HepG2 (cell line): Measurements from ENCODE around the gene GNAI2. TPM values are rescaled to one million over a fixed set of nuclear protein-coding genes. Genes with fewer than 3 reads are reported as not detected.

ENCODE experiments used
- ETV5 ChIP-seq: IDR thresholded peaks from 2 replicates; pipeline ENCODE4 v1.6.1; 2018; ENCODE audit warnings: missing biosample characterization, missing genetic modification reagents, inconsistent platforms, borderline replicate concordance
- FIP1L1 ChIP-seq: fragments of 200-400 bp; formaldehyde crosslinking; IDR thresholded peaks from 2 replicates; pipeline ENCODE4 v1.6.1; 2018; ENCODE audit warnings: low read depth, mild to moderate bottlenecking, low read length, moderate library complexity, borderline replicate concordance; ENCODE audit not compliant: insufficient read depth
- NCOA5 ChIP-seq: sonication (generic); formaldehyde crosslinking; IDR thresholded peaks from 2 replicates; pipeline ENCODE4 v1.4.0; 2020; ENCODE audit warnings: missing genetic modification reagents
- PRPF4 ChIP-seq: fragments of 200-400 bp; formaldehyde crosslinking; IDR thresholded peaks from 2 replicates; pipeline ENCODE4 v1.6.1; 2016; ENCODE audit warnings: low read length, low read depth; ENCODE audit not compliant: poor library complexity, severe bottlenecking
- SAP130 ChIP-seq: IDR thresholded peaks from 2 replicates; pipeline ENCODE4 v1.6.1; 2016; ENCODE audit warnings: low read depth
- SNAPC2 ChIP-seq: sonication (generic); formaldehyde crosslinking; IDR thresholded peaks from 2 replicates; pipeline ENCODE4 v1.8.1; 2022; ENCODE audit warnings: mild to moderate bottlenecking, missing genetic modification reagents
- STAT5B ChIP-seq: sonication (generic); formaldehyde crosslinking; IDR thresholded peaks from 2 replicates; pipeline ENCODE4 v1.4.0; 2020; ENCODE audit warnings: missing genetic modification reagents
- YY1 ChIP-seq: IDR thresholded peaks from 2 replicates; pipeline ENCODE4 v1.6.1; 2011; ENCODE audit warnings: low read length, low read depth, moderate library complexity, mild to moderate bottlenecking; ENCODE audit not compliant: insufficient read depth, insufficient replicate concordance
- ZFP36L1 ChIP-seq: sonication (generic); formaldehyde crosslinking; IDR thresholded peaks from 2 replicates; pipeline ENCODE4 v1.8.0; 2022; ENCODE audit warnings: mild to moderate bottlenecking, missing genetic modification reagents, moderate library complexity
- ZFP37 ChIP-seq: sonication (generic); formaldehyde crosslinking; IDR thresholded peaks from 2 replicates; pipeline ENCODE4 v1.4.0; 2020; ENCODE audit warnings: missing genetic modification reagents, borderline replicate concordance
- ZHX1 ChIP-seq: sonication (generic); formaldehyde crosslinking; IDR thresholded peaks from 2 replicates; pipeline ENCODE4 v1.8.1; 2022; ENCODE audit warnings: low read depth, mild to moderate bottlenecking, missing genetic modification reagents
- ZNF280B ChIP-seq: sonication (generic); formaldehyde crosslinking; IDR thresholded peaks from 2 replicates; pipeline ENCODE4 v1.5.0; 2020; ENCODE audit warnings: missing genetic modification reagents, mild to moderate bottlenecking, borderline replicate concordance
- ZNF512B ChIP-seq: sonication (generic); formaldehyde crosslinking; IDR thresholded peaks from 2 replicates; pipeline ENCODE4 v1.5.1; 2020; ENCODE audit warnings: missing genetic modification reagents, mild to moderate bottlenecking, borderline replicate concordance
- ZNF678 ChIP-seq: sonication (generic); formaldehyde crosslinking; IDR thresholded peaks from 2 replicates; pipeline ENCODE4 v1.4.0; 2020; ENCODE audit warnings: mild to moderate bottlenecking, missing genetic modification reagents
- ZZZ3 ChIP-seq: sonication (generic); formaldehyde crosslinking; IDR thresholded peaks from 2 replicates; pipeline ENCODE4 v1.4.0; 2020; ENCODE audit warnings: missing genetic modification reagents, mild to moderate bottlenecking, borderline replicate concordance
- polyA plus RNA-seq, 8 experiments: library from polyadenylated mRNA; depleted of rRNA in 3 of 8; stranded (reverse) in 7 of 8; unstranded in 1 of 8; fragments of >200 nt; fragmentation: Illumina TruSeq in 4 of 8; extraction: Trizol in 4 of 8; gene quantifications; 2 replicates each; pipeline versions ENCODE4 v1.2.1 to v1.2.3, GENCODE V29; 2011 to 2016; ENCODE audit warnings: low read depth in 4 of 8, missing spikeins in 1 of 8, mixed read lengths in 1 of 8; ENCODE audit not compliant: insufficient read depth in 1 of 8
- total RNA-seq, 5 experiments: library from RNA; depleted of rRNA; stranded (reverse); fragments of >200 nt; fragmentation: Illumina TruSeq; extraction: Trizol; gene quantifications; 2 replicates each; pipeline ENCODE4 v1.2.3, GENCODE V29; 2016; ENCODE audit warnings: low read depth in 1 of 5
- TF ChIP-seq, protein P1 (sequence below): sonication (generic); formaldehyde crosslinking; IDR thresholded peaks from 2 replicates; pipeline ENCODE4 v1.8.1; 2022; ENCODE audit warnings: mild to moderate bottlenecking, missing genetic modification reagents
- TF ChIP-seq, protein P2 (sequence below): sonication (generic); formaldehyde crosslinking; IDR thresholded peaks from 2 replicates; pipeline ENCODE4 v1.9.0; 2022; ENCODE audit warnings: missing genetic modification reagents, mild to moderate bottlenecking, borderline replicate concordance

GNAI2 gene
- total and polyA plus RNA-seq, 2 of the 13 experiments (the other 11 are each of a cell fraction or from before 2014, with no cell fraction given): 51.1 to 66.2 TPM

DNA sequence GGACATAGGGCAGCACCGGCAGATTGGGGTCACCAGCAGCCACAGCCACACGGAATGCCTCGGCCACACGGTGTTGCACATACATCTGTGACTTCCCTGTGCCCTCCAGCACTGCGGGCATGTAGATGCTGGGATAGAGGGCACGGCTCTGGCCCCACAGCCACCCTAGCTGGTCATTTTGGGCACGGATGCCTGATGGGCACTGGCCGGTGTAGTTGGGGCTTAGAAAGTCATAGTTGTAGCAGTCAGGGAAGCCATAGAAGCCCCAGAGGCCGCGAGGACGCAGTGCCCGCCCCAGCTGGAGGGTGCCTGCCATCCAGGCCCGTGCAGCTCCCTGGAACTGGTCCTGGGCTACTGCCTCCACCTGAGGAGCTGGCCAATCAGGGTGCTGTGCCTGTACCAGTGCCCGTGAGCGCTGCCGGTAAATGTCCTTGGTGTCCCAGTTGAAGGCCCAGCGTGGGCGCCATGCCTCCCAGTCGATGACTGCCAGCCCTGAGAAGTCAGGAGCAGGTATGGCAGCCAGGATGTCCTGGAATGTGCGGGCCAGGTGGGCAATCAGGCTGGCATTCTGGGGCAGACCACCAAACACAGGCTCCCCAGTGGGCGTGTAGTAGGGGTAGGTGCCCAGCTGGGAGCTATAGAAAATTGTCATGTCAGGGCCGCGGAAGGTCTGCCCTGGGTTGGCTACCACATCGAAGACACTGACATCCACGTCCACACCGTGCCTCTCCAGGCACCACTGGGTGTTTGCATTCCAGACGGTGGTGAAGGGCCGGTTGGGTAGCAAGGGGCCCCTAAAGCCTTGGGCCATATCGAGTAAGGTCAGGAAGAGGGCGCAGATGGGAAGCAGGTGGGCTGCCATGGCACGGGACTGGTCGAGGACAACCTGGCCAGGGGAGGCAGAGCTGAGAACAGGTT, 66.3 kb downstream of the GNAI2 start (continued):
- TF ChIP-seq SNAPC2 (CRISPR knock-in tag): no peak
- TF ChIP-seq ZNF512B (CRISPR knock-in tag): no peak
- TF ChIP-seq NCOA5 (CRISPR knock-in tag): no peak
- TF ChIP-seq SAP130 (CRISPR knock-in tag): no peak
- TF ChIP-seq, protein P1, sequence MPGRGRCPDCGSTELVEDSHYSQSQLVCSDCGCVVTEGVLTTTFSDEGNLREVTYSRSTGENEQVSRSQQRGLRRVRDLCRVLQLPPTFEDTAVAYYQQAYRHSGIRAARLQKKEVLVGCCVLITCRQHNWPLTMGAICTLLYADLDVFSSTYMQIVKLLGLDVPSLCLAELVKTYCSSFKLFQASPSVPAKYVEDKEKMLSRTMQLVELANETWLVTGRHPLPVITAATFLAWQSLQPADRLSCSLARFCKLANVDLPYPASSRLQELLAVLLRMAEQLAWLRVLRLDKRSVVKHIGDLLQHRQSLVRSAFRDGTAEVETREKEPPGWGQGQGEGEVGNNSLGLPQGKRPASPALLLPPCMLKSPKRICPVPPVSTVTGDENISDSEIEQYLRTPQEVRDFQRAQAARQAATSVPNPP (CRISPR knock-in tag): no peak
- no peak for TF ChIP-seq ZFP36L1 (CRISPR knock-in tag)
- no peak for TF ChIP-seq ZFP37 (CRISPR knock-in tag)
- no peak for TF ChIP-seq PRPF4
- no peak for TF ChIP-seq YY1
- TF ChIP-seq ZZZ3 (CRISPR knock-in tag): no peak
- TF ChIP-seq, protein P2, sequence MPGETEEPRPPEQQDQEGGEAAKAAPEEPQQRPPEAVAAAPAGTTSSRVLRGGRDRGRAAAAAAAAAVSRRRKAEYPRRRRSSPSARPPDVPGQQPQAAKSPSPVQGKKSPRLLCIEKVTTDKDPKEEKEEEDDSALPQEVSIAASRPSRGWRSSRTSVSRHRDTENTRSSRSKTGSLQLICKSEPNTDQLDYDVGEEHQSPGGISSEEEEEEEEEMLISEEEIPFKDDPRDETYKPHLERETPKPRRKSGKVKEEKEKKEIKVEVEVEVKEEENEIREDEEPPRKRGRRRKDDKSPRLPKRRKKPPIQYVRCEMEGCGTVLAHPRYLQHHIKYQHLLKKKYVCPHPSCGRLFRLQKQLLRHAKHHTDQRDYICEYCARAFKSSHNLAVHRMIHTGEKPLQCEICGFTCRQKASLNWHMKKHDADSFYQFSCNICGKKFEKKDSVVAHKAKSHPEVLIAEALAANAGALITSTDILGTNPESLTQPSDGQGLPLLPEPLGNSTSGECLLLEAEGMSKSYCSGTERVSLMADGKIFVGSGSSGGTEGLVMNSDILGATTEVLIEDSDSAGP: no peak
- no peak for TF ChIP-seq ZNF280B
- no peak for TF ChIP-seq ZNF678 (CRISPR knock-in tag)
- no peak for TF ChIP-seq FIP1L1
- no peak; the same call in 1 of the 2 replicates for TF ChIP-seq ZHX1 (CRISPR knock-in tag)
- no peak for TF ChIP-seq ETV5 (CRISPR knock-in tag)
- no peak for TF ChIP-seq STAT5B
